NCI-H510A treated with DMSO at 0.1 percent for 48 hours (cell line): Measurements from ENCODE around the gene SCYGR5.
"Not testable (repeated sequence)": the region's sequence is repeated elsewhere in the genome, so short reads cannot be mapped to it uniquely, and the experiment has no call there.

ENCODE experiments used
- DNase-seq: peaks from one replicate; lab custom pipeline; 2025; lab: John Stamatoyannopoulos, UW

The SCYGR5 gene

DNA sequence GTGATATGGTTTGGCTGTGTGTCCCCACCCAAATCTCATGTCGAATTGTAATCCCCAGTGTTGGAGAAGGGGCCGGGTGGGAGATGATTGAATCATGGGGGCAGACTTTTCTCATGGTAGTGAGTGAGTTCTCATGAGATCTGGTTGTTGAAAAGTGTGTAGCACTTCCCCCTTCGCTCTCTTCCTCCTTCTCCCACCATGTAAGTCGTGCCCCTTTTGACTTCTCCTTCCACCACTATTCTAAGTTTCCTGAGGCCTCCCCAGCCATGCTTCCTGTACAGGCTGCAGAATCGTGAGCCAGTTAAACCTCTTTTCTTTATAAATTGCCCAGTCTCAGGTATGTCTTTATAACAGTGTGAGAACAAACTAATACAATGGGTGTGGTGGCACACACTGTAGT lies 7.0 kb downstream of the SCYGR5 start:
- not testable (repeated sequence) for DNase-seq

DNA sequence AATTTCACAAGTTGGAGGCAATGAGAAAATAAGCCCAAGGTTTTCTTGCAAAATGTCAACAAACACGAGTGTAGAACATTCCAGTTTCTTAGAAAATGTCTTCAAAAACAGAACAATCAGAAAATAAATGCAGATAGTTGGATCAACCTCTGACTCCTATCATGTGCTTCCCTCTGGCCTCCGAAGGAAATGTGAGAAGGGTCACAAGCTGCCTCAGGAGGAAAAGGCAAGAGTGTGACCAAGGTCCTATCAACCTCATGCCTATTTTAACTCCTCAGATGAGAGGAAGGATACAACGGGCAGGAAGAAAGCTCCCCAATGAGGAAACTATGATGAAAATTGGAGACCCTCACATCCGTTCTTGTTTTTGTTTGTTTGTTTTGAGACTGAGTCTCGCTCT lies 7.9 kb downstream of the SCYGR5 start:
- DNase-seq = no peak

GRCh38 chr2:227677928-227678327 lies 11.3 kb downstream of the SCYGR5 start:
- no peak for DNase-seq

DNA sequence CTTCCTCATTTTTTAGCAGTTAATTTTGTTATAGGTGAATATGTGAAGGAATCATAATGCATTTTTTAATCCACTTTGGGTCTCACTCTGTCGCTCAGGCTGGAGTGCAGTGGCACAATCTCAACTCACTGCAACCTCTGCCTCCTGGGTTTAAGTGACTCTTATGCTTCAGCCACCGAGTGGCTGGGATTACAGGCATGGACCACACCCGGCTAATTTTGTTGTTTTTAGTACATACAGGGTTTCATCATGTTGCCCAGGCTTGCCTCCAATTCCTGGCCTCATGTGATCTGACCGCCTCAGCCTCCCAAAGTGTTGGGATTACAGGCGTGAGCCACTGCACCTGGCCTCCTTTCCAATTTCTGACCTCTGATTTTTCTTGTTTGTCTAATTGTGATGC lies 17.7 kb downstream of the SCYGR5 start:
- no peak for DNase-seq

GRCh38 chr2:227687189-227687588 lies 20.6 kb downstream of the SCYGR5 start:
- DNase-seq = no peak

- no peak for DNase-seq
Measured at GRCh38 chr2:227696990-227697679, 30.5 kb downstream of the SCYGR5 start.

DNA sequence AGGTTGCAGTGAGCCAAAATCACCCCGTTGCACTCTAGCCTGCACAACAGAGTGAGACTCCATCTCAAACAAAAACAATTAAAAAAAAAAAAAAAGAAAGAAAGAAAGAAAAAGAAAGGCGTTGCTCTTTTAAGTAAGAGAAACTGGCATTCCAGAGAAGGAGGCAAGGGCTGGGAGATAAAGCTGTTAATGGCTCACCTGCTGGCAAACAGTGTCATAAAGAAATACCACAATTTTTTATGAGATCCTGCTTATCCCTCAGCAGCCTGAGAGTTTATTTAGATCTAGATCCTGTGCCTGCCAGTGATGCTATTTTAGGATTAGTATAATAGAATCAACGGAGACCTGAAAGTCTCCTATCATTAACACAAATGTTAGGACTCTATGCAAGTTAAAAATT lies 35.0 kb downstream of the SCYGR5 start:
- DNase-seq = no peak

DNA sequence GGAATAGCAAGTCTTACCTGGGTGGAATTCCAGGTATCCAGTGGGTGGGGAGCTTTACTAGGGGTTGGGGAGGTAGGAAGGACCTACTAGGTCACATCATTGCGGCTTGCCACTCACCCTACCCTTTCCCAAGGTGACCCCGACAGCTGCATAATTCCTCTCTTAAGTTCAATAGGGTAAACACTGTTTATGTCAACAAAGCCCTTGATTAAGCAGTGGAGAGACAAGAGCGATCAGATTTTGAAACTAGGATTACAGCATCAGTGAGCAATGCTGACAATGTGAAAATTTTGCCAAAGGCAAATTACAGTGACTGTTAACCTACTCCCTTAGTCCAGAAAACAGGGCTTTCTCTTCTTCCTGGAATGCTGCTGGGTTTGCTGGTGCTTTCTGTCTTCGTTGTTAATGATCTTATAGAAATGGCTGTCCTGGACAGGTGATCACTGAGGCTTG lies 36.7 kb downstream of the SCYGR5 start:
- DNase-seq = peak; percentile 81

GRCh38 chr2:227703961-227704360 lies 37.4 kb downstream of the SCYGR5 start:
- no peak for DNase-seq

- no peak for DNase-seq
Measured at GRCh38 chr2:227706859-227707258, 40.3 kb downstream of the SCYGR5 start.

GRCh38 chr2:227707390-227707789 lies 40.8 kb downstream of the SCYGR5 start:
- DNase-seq = no peak

DNA sequence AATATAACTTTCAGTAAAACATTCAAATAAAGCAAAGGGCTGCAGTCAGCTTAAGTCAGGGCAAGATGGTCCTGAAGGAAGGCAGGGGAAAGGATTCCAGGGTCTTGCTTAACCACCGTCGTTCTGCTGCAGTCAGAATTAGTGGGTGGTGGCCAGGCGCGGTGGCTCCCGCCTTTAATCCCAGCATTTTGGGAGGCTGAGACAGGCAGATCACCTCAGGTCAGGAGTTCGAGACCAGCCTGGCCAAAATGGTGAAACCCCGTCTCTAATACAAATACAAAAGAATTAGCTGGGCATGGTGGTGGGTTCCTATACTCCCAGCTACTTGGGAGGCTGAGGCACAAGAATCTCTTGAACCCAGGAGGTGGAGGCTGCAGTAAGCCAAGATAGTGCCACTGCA lies 44.4 kb downstream of the SCYGR5 start:
- no peak for DNase-seq

- DNase-seq = no peak
Measured at GRCh38 chr2:227713291-227713690, 46.7 kb downstream of the SCYGR5 start.

DNA sequence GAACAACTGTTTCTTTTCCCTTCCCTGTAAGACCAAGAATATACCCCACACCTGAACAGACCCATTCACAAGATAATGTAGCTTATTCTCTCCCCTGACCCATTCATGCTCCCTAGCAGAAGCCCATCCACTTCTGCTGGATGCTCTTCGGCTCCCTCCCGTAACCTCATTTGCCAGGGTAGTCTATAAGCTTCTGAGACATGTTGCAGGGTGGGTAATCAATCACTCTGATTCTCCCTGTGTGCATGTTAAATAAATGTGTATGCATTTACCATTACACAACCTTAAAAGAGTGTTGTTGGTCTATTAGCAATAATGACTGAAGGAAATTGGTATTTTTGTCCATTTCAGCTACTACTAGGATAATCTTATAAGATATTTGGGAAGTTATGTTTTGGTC lies 49.9 kb downstream of the SCYGR5 start:
- DNase-seq = no peak
